Lung (tissue), 12 donors: ENCODE data around the gene NPTN. TPM values are rescaled to one million over a fixed set of nuclear protein-coding genes. Genes with fewer than 3 reads are reported as not detected.

Experiments
- ATAC-seq: fragments of 200-7000 bp; cut with Tn5 transposase; one replicate; pipeline ENCODE4 v1.9.1; 2020; ENCODE audit warnings: moderate number of reproducible peaks; ENCODE audit not compliant: insufficient read depth, low FRiP score
- DNase-seq, 3 donors: peaks; one replicate each; pipeline ENCODE4 v3.0.0-alpha.2; 2013 to 2017
- H3K27ac ChIP-seq, 2 donors: one replicate each; pipeline ENCODE4 v1.5.1; 2013; ENCODE audit warnings: mild to moderate bottlenecking in 2 of 2, moderate library complexity in 2 of 2, control low read depth in 1 of 2, inconsistent platforms in 1 of 2, low read depth in 1 of 2, low read length in 1 of 2
- H3K27me3 ChIP-seq, 3 donors: one replicate each; pipeline ENCODE4 v1.5.1; 2013; ENCODE audit warnings: low read length in 2 of 3; ENCODE audit not compliant: control insufficient read depth in 3 of 3, insufficient read depth in 3 of 3
- H3K36me3 ChIP-seq, 4 donors: one replicate each; pipeline ENCODE4 v1.5.1; 2013; ENCODE audit warnings: low read length in 4 of 4, mild to moderate bottlenecking in 1 of 4, moderate library complexity in 1 of 4; ENCODE audit not compliant: control insufficient read depth in 4 of 4, insufficient read depth in 4 of 4
- H3K4me1 ChIP-seq, 5 donors: one replicate each; pipeline ENCODE4 v1.5.1; 2013; ENCODE audit warnings: low read length in 5 of 5, mild to moderate bottlenecking in 2 of 5, moderate library complexity in 1 of 5; ENCODE audit not compliant: control insufficient read depth in 5 of 5, insufficient read depth in 5 of 5
- H3K4me3 ChIP-seq: one replicate; pipeline ENCODE4 v1.5.1; 2013; ENCODE audit warnings: mild to moderate bottlenecking, control low read depth, moderate library complexity
- H3K9ac ChIP-seq, 2 donors: one replicate each; pipeline ENCODE4 v1.5.1; 2013; ENCODE audit warnings: low read length in 2 of 2, control low read depth in 1 of 2; ENCODE audit not compliant: insufficient read depth in 1 of 2
- H3K9me3 ChIP-seq, 4 donors: one replicate each; pipeline ENCODE4 v1.5.1; 2013; ENCODE audit warnings: low read length in 3 of 4, mild to moderate bottlenecking in 1 of 4, moderate library complexity in 1 of 4; ENCODE audit not compliant: control insufficient read depth in 4 of 4, insufficient read depth in 3 of 4
- WGBS, 2 donors: extraction: QIAGEN DNeasy Blood & Tissue Kit; methylation state at CpG; one replicate each; pipeline ENCODE4 v1.1.7; 2013; 5-methylcytosine and 5-hydroxymethylcytosine counted together
- polyA plus RNA-seq, 2 donors: library from polyadenylated mRNA; stranded (reverse); fragments of 200-250 nt; gene quantifications; one replicate each; pipeline ENCODE4 v1.2.1, GENCODE V29; 2013
- total RNA-seq, 2 donors: library from RNA; depleted of rRNA in 1 of 2; stranded (reverse); fragments of >200 nt in 1 of 2; gene quantifications; one replicate each; pipeline ENCODE4 v1.2.1, GENCODE V29; 2014 to 2021
- TF ChIP-seq, protein P1 (sequence below): IDR thresholded peaks from 2 replicates; pipeline ENCODE4 v1.5.1; 2012; ENCODE audit warnings: mild to moderate bottlenecking; ENCODE audit errors: control extremely low read depth, extremely low read depth
- donor health status: control.
- donor health status: control.
- donor health status: Bipolar disorder and iron deficiency.
- donor health status: healthy.
- donor health status: DM: yes; HTN: yes; CAD: no.

NPTN gene
- total and polyA plus RNA-seq, 4 donors, result 34.1 to 148 (median 122) TPM

DNA sequence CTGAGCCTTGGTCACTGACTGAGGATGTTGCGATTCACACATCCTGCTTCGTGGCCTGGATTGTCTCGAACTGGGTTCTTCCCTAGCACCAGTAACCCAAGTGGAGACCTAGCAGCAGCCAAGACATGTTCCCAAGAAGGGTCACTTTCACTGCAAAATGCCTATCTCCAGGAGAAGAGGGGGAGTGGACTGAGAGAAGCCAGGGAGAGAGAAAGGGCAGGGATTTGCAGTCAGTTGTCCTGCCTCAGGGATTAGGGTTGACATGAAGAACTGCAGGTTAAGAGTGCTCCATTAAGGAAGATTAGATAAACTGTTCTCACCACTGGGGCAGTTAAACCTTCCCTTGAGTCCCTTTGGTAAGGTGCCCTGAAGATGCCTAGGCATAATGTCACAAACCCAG, 45.3 kb upstream of the NPTN start:
- no peak overlapping the region for H3K9ac ChIP-seq
- no peak overlapping the region for H3K4me3 ChIP-seq
- no peak overlapping the region for H3K27ac ChIP-seq
- peaks cover 0 to 5% (median 0%) of the 10 kb centered on the region in 3 donors for H3K27me3 ChIP-seq
- WGBS, 2 donors, result 25 to 53% methylated on average over 3 of the region's 3 CpGs
- ATAC-seq (no peak), DNase-seq (no peak)
- TF ChIP-seq, protein P1, sequence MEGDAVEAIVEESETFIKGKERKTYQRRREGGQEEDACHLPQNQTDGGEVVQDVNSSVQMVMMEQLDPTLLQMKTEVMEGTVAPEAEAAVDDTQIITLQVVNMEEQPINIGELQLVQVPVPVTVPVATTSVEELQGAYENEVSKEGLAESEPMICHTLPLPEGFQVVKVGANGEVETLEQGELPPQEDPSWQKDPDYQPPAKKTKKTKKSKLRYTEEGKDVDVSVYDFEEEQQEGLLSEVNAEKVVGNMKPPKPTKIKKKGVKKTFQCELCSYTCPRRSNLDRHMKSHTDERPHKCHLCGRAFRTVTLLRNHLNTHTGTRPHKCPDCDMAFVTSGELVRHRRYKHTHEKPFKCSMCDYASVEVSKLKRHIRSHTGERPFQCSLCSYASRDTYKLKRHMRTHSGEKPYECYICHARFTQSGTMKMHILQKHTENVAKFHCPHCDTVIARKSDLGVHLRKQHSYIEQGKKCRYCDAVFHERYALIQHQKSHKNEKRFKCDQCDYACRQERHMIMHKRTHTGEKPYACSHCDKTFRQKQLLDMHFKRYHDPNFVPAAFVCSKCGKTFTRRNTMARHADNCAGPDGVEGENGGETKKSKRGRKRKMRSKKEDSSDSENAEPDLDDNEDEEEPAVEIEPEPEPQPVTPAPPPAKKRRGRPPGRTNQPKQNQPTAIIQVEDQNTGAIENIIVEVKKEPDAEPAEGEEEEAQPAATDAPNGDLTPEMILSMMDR, result no peak
- no peaks in the 10 kb centered on the region for H3K36me3 ChIP-seq
- H3K9me3 ChIP-seq, result no peaks in the 10 kb centered on the region
- peaks cover 0 to 1% (median 0%) of the 10 kb centered on the region in 5 donors for H3K4me1 ChIP-seq

GRCh38 chr15:73677733-73678132, 44.5 kb upstream of the NPTN start:
- H3K9ac ChIP-seq, result no peak overlapping the region
- no peak overlapping the region for H3K4me3 ChIP-seq
- 58 to 73% methylated on average over 2 of the region's 2 CpGs for WGBS, 2 donors
- peaks cover 0 to 5% (median 0%) of the 10 kb centered on the region in 3 donors for H3K27me3 ChIP-seq
- DNase-seq (no peak), ATAC-seq (no peak)
- H3K4me1 ChIP-seq, result no peaks in the 10 kb centered on the region
- no peaks in the 10 kb centered on the region for H3K9me3 ChIP-seq
- H3K36me3 ChIP-seq, result no peaks in the 10 kb centered on the region
- TF ChIP-seq, protein P1, result no peak
- H3K27ac ChIP-seq, result no peak overlapping the region

DNA sequence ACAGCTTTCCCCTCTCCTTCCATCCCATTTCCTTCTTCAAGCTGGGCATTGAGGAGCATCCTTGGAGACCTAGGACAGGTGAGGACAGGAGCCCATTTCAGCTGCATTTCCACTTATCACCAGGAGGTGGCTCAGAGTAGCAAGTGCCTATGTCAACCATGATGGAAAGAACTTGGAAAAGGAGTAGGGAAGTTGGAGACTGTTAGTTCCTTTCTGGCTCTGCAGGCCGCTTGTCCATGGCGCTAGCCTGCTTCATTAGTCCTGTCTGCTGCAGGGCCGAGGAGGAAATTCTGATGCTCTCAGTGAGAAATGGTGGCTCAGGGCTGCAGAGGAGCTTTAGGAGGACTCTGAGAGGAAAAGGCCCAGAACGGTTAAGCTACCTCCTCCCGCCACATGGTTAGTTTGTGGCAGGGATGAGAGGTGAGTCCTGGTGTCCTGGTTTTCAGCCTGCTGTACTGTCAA, 44.0 kb upstream of the NPTN start:
- no peak overlapping the region for H3K9ac ChIP-seq
- WGBS, 2 donors, result 45 to 64% methylated on average over 5 of the region's 5 CpGs

More for the DNA sequence above, 44.0 kb upstream of the NPTN start:
- Histone ChIP-seq H3K27ac (no peak overlapping the region), H3K9me3 (no peaks in the 10 kb centered on the region), H3K27me3 (peaks cover 0 to 5% (median 0%) of the 10 kb centered on the region in 3 donors), H3K36me3 (no peaks in the 10 kb centered on the region), H3K4me3 (no peak overlapping the region), H3K4me1 (no peaks in the 10 kb centered on the region)
- ATAC-seq (peak; percentile 78), DNase-seq (peak; percentile 51 to 79 (median 68))
- TF ChIP-seq, protein P1, result peak; percentile 91
